HG03558 (cell line): ENCODE results near the gene DNAJB12.
A peak's percentile ranks its signal among the peaks of the same experiment; 100 is the strongest.
"Not testable (repeated sequence)": the region's sequence is repeated elsewhere in the genome, so short reads cannot be mapped to it uniquely, and the experiment has no call there.

ENCODE experiments used
- ATAC-seq: cut with Tn5 transposase; IDR thresholded peaks from one replicate; pipeline ENCODE4 v1.9.1; 2021; ENCODE audit warnings: moderate number of reproducible peaks; ENCODE audit not compliant: unreplicated experiment; ENCODE audit errors: extremely low read depth

Gene DNAJB12

DNA sequence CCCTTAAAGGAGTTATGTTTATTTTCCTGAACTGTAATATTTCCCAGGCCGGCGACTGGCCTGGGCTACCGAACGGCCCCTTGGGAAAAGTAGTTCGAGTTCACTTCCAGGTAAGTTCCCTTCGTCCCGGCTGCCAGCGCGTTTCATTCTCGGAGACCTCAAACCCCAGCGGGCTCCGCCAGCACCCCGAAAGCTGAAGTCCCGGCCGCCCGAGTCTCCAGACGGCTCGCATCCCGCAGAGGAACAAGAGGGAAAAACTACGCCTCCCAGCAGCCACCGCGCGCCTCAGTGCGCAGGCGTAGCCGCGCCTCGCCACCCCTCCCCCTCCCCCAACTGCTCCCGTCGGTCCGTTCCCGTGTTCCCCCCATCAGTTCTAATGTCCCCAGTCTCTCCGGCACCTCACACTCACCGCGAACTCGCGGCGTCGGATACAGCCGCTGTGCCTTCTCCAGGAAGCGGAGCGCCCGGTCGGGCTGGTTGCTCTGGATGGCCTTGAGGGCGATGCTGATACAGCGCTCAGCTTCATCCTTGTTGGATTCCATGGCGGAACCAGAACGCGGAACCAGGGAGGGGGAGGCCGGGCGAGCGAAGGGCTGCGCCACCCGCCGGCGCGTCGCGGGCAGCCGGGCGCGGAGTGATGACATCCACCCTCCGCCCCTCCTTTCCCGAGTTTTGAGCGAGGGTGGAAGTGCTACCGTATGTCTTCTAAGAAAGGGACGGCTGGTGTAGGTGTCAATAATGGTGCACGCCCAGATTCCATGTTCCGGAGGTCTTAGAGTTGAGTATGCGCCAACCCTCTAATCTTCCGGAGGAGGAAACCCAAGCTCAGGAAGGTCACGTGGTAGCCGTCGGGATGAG lies at the start of gene DNAJB12:
DNAJB12 (minus strand) TSS at position 564 of the 858 bp plus-strand sequence; CDS start at position 542, 22 bp downstream.
- ATAC-seq: peak; percentile 44

DNA sequence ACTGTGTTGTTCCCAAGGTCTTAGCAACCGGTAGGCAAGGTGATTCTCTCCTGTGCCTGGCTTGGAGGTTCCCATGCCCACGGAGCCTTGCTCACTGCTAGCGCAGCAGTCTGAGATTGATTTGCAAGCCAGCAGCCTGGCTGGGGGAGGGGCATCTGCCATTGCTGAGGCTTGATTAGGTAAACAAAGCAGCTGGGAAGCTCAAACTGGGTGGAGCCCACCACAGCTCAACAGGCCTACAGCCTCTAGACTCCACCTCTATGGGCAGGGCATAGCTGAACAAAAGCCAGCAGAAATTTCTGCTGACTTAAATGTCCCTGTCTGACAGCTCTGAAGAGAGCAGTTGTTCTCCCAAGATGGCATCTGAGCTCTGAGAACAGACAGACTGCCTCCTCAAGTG lies 40.9 kb upstream of the DNAJB12 start:
- ATAC-seq: not testable (repeated sequence)

DNA sequence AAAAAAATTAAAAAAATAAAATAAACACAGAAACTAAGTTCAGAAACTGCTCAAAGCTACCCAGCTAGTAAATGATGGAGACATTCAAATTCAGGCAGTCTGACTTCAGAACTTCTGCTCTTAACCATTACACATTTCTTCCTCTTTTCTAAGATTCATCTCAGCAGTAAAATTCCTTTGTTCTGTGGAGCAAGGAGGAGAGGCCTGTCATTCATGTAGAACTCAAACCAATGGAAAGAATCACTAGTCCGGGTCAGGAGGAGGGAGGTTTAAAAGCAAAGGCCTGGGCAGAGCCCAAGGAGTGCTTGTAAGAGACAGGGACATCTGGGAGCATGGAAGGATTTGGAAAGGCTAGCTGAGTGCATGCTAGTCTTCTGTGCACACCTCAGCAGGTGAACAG lies 37.9 kb upstream of the DNAJB12 start:
- ATAC-seq: no peak

DNA sequence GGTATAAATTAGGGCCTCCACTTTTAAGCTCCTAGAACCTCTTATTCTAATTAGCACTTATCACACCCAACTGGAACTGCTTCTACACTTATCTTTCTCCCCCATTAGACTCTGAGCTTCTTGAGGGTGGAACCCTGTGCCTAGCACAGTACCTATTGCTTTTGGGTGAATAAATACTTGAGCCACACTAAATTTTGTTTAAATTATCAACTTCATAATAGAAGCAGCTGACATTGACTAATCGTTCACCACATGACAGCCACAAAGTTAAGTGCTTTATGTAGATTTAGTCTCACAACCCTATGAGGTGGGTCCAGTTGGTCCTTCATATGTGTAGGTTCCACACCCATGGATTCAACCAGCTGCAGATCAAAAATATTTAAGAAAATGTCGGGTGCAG lies 36.0 kb upstream of the DNAJB12 start:
- no peak for ATAC-seq

DNA sequence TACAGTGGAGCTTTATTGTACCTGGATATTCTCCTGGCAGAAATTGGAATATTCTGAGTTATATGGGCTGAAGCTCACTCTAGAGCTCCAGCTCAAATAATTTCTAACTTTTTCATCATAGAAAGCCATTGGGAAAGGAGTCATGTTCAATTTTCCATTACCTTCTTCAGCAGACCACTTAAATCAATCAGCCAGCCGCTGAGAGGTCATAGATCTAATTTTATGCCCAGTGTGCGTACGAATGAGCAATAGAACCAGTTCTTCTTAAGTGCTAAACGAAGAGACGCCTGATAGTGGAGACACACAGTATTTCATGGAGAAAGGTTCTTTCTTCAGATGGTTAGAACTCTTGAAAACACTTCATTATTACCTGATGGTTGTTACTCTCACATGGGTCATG lies 35.0 kb upstream of the DNAJB12 start:
- ATAC-seq: no peak

DNA sequence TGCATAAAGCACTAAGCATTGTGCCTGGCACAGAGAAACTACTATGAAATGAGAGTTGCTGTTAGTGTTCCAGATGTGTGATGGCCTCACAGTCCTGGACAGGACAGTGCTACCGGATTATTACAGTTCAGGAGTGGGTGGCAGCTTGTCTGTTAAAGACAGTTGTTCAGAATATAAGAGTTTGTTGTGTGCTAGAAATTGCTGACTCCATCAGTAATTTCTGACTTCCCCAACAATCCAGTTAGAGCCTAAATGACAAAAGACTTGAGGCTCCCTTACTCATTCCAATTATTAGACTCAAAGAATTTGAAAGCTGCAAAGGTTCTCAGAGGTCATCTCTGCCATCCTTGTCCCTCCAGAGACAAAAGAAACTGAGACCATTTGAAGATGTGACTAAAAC lies 34.3 kb upstream of the DNAJB12 start:
- no peak for ATAC-seq

DNA sequence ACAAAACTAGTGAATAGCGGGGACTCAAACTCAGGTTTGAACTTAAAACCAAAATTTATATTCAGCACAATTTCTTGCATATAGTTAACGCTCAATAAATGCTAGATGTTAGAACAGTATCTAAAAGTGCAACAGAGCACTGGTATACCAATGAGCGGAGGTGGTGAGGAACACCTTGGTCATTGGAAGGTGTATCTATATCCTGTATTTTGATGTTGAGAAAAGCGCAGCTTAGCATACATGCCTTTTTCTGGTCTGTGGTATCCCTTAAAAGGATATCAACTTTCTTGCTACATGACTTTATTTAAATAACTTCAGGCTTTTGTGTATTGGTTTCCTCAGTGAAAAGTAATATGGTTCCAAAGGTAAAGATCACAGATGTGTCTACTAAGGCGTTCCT lies 33.3 kb upstream of the DNAJB12 start:
- no peak for ATAC-seq

DNA sequence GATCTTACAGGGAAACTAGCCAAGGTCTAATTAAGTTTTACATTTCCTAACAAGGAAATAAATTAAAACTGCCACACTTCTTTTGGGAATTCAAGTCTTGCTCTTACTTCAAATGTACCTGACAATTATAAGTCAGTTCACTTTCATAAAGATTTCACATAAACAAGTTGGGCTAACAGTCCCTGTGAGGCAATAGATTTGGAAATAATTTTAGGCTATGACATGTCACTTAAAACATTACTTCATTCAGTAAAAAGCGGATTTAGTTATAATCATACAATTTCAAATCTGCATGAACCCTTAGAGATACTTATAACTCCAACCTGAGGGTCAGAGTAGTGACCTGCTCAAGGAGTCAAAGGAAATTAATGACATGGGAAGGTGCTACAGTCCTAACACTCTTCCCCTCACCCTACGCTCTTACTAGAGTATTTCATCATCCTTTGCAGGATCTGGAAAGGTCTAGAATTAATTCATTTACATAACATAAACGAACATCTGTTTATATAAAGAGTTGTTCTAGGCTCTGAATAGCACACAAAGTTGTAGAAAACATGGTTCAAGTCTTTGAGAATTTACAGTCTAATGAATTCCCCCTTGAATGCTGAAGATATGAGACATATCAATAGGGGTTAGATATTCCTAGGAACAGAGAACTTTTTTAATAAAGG lies 32.3 kb upstream of the DNAJB12 start:
- ATAC-seq: no peak

DNA sequence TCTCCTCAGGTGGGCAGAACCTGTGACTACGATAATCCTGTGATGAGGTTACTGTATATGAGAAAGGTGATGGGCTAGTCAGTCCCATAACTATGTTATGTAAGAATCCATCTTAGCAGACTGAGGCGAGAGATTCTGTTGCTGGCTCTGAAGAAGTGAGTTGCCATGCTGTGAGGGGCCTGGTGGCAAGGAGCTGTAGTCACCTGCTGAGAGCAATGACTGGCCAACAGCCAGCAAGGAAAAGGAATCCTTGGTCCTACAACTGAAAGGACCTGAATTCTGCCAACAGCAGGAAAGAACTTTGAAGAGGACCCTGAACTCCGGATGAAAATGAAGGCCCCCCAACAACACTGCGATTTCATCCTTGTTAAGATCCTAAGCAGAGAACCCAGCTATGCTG lies 31.0 kb upstream of the DNAJB12 start:
- ATAC-seq: no peak

DNA sequence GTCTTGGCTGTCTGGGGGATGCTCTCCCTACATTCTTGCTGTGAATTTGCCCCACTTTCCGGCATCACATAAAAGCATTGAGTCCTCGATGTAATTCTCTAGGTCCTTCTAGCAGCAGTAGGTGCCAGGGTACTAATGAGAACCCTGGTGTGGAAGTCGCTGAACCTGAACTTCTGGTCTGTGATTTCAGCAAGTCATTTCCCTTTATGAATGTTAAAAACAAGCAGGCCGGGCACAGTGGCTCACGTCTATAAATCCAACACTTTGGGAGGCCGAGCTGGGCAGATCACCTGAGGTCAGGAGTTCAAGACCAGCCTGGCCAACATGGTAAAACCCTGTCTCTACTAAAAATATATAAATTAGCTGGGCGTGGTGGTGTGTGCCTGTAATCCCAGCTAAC lies 30.3 kb upstream of the DNAJB12 start:
- ATAC-seq: not testable (repeated sequence)

DNA sequence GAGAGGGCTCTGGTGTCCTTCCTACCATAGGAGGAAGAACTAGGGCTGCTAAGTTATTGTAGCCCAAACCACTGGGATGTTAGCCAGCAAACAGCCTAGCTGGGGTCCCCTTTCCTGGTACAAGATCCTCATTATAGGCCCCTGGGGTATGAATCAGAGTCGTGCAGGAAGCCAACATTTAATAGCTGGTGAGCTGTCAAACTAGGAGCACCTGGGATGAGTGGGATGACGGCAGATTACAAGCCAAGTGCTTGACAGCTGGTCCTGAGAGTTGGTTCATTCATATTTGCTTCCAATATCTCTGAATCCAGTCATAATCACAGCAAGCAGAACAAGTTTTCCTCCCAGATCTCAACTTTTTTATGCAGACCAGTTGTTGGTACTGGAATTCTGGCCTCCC lies 25.1 kb upstream of the DNAJB12 start:
- no peak for ATAC-seq

DNA sequence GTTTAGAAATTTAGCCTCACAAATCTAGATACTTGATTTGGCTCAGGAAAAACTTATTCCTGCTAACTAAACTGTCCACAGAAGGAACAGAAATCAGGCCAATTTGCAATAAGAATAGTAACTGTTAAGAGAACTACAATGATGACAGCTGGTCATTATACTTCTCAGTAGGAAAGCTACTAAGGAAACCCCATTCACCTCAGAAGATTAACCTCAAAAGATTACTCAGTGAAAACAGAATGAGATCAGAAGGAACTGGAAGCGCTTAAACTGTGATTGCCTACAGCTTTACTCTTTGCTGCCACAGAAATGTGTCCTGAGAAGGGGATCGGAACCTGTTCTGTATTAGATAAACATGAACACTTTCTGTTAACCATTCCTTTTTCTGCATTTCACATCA lies 24.3 kb upstream of the DNAJB12 start:
- no peak for ATAC-seq

DNA sequence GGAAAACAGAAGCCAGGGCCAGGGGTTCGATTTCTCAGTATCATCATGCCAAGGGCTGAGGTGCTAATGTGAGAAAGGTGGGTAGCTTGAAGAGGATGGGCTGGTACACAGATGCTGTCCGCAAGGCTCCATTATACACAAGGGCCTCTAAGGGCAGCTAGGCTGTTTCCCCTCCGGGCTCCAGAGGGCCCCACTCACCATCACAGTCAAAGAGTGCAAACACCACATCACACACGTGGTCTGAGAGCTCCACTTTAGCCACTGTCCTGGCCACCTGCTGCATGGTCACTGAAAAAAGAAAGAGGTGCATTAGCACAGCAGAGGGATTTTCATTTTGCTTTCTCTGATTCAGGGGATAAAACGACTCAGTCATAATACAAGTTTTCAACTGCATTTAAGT lies 20.9 kb upstream of the DNAJB12 start:
- no peak for ATAC-seq

DNA sequence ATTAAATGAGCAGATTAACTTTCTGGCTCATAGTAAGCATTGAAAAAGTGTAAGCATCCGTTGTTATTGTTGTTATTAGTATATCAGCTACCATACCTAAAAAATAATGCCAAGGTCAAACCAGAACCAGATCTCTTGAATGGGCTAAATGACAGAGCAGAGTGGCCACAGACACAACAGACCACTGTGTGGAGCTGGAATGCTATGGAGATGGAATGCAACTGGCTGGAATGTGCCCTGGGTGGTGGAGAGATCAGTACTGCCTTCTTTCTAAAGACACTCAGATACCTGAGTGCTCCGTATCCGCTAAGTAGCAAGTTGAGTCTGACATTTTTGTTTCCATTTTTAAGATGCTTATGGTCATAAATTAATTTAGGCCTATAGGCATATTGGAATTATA lies 20.5 kb upstream of the DNAJB12 start:
- ATAC-seq: no peak

DNA sequence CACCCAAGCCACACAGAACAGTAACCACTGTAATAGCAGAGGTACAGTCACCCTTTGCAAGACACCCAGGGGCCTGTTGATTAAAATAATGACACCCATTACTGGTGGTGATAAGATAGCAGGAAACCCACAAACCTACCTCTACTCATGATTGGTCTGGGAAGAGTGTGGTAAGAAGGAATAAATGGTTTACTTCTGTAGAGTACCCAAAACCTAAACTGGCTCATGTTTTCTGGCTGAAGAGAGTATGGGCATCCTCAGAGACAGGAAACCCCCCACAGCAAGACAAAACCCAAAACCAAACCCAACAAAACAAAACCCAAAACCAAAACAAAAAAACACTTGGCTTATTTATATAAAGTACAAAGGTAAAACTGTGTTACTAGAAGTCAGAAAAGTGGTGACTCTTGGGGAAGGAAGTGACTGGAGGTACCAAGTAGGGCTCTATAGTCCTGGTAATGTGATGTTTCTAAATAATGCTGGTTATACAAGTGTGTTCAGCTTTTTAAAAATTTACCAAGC lies 15.5 kb upstream of the DNAJB12 start:
- ATAC-seq: no peak

DNA sequence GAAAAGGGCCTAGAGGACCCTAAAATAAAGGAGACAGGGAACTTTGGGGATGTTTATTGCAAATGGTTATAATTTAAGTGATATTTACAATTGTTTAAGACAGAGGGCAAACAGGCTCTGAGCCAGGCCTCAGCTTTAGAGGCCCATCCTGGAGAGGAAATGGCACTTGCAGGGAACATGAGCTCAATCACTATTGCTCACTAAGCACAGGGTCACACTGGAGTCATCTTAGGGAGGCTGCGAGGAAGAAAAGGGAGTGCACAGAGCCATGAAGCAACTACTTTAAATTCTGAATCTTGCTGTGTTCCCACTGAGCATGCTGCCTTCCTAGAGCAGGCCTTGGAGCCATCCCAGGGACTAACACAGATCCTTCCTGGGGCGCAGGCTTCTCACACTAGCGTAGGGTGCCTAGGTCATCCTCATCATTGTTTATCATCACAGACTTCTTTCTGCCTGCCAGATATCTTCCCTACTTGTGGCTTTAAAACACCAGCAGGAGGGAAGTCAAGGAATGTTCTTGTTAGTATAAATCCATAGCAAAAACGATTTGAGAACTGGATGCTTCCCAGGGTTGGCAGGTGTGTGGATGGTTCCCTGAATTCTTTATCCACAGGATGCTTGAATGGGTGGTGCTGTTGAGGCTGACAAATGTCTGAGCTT lies 12.7 kb upstream of the DNAJB12 start:
- ATAC-seq: no peak

DNA sequence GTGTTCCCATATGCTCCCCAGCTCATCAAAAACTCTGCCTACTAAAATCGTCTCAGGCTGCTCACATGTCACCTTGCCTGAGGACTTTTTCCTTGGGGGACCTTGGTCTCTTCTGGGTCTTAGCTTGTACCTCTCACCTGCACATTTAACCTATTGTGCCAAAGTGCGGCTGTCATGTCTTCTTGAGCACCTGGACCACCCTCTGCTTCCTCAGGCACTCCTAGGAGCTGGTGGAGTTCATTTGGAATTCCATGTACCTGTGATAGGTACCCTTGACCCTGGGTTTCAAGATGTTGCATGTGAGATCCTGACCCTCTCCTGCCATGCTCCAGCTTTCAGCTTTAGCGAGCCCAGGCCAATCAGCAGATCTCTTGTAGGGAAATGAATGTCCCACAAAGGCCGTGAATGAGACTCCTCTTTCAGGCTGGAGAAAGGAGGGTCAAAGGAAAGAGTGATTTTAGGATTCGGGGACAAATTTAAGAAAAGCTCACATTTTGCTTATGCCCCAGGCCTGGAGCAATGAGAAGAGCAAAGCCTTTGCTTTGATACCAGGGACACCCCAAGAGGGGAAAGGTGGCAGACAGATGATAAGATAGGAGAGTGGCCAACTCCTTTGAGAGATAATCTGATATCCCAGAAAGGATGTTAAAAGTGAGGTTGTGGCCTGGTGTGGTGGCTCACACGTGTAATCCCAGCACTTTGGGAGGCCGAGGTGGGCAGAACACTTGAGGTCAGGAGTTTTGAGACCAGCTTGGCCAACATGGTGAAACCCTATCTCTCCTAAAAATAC lies 10.6 kb upstream of the DNAJB12 start:
- no peak for ATAC-seq

DNA sequence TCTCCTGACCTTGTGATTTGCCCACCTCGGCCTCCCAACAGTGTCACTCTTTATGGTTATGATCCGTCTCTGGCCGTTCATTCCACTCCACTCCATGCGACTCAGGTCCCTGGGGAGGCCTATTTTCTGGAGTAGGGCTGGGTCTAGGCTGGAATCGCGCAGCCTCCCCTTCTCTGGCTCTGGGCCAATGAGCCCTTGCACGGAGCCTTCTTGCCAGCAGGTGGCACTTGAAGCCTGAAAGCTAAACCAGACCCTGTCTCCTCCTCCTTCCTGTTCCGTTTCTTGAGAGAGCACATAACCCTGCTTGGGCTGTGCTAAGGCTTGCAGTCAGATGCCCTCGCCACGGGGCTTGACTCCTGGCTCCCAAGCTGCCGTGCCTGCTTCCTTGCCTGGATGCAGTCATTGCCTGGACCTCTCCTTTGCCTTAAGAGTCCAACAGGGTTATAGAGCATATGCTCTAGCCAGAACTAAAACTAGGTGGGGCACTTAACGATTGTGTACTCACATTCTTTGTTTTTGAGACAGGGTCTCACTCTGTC lies 9.6 kb upstream of the DNAJB12 start:
- peak; percentile 80 for ATAC-seq

DNA sequence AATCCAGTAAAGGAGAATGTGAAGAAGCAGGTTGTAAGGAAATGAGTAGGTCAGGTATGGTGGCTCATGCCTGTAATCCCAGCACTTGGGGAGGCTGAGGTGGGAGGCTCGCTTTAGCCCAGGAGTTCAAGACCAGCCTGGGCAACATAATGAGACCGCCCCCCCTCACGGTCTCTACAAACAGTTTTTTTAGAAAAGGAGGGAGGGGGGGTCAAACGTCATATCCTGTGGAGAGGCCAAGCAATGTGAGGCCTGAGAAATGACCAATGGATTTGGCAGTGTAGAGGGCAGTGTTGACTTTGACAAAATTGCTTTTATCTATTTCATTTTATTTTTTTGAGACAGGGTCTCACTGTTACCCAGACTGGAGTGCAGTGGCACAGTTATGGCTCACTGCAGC lies 2.3 kb upstream of the DNAJB12 start:
- no peak for ATAC-seq

DNA sequence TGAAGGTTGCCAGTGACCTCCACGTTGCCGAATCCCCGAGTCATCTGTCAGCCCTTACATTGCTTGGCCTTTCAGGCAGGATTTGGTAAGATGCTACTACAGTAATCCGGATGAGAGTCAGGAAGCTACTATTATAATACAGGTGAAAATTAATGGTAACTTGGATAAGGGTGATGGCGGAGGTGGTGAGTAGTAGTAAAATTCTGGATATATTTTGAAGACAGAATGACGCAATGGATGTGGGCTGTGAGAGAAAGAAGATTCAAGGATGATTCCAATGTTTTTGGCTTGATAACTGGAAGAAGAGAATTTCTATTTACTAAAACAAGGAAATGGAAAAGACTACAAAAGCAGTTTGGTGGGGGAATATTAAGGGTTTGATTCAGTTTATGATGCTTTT lies 1.4 kb upstream of the DNAJB12 start:
- ATAC-seq: no peak
